ENCODE measurements around the gene ATP8A2.

Gene ATP8A2

DNA sequence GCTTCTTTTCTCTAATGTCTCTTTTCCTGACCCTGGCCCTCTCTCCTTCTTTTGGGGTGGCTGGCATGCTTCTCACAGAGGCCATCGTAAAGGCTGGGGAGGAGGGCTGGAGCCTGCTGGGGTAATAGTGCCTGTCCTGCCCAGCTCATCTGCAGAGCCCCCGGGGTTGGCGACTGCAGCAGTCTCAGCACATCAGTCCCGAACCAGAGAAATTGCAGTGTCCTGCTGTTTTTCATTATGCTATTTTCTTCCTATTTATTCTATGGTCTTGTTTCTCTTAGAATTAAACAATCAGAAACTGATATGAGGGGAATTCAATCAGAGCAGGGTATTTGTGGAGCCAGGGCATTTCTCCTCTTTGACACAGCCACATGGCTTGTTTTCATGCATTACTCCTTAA, 513.6 kb downstream of the ATP8A2 start:
- no peak for DNase-seq (ENCODE audit: low read depth)

DNA sequence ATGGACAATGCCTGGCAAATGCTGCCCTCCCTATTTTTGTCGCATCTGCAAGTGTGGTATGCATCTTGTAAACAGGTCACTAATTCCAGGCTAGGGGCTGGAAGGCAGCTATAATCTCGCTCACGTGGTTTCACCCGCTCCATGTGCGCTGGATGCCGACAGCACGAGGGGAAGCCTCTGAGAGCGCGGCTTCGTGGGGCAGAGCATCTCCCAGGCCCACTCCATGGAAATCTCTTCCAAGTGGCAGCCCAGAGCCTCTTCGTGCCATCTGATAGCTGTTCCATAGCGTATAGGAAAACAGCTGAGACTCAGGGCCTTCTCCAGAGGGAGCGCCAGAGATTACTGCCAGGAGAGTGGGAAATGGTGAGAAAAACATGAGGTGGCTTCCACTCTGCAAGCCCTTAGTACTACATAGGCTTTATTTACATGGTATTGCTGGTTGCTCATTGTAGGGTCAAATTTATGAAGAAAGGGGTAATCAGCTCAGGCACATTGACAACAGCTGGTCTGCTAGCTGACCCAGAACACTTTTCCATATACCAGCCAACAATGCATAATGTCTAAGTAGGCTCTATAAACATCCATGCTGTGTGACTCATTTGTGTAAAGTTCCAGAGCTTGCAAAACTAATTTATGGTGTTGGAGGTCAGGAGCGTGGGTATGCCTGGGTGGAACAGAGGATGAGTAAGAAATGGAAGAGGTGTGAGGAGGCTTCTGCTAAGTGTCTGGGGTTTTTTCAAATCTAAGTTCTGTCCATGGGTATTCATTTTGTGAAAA, 514.9 kb downstream of the ATP8A2 start:
- no peak for DNase-seq (ENCODE audit: low read depth)

DNA sequence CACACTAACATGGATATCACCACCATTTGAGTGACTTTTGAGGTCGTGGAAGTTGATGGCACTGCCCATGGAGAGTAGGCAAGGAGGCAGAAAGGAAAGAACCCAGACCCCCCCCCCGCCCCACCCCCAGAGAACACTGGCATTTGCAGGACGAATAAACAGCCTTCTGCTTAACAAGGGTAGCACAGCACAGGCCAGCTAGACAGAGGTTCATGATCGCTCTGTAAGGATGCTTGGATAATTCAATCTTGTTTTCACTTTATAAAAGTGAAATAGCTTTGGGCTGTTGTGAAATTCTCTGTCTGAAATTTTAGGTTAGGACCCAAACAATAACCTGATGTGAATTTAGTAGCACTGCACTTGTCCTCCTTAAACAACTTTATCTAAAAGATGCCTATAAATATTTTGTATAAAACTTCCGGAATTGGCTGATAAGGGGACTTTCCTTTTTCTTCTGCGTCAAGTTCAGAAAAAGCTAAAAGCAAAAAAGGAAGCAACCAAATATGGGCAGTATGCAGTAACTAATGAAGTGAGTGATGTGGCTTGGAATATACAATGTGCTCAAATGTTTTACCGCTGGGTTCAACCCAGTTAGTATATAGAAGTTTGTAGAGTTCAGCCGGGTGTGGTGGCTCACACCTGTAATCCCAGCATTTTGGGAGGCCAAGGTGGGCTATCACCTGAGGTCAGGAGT, 516.3 kb downstream of the ATP8A2 start:
- no peak for DNase-seq (ENCODE audit: low read depth)

DNA sequence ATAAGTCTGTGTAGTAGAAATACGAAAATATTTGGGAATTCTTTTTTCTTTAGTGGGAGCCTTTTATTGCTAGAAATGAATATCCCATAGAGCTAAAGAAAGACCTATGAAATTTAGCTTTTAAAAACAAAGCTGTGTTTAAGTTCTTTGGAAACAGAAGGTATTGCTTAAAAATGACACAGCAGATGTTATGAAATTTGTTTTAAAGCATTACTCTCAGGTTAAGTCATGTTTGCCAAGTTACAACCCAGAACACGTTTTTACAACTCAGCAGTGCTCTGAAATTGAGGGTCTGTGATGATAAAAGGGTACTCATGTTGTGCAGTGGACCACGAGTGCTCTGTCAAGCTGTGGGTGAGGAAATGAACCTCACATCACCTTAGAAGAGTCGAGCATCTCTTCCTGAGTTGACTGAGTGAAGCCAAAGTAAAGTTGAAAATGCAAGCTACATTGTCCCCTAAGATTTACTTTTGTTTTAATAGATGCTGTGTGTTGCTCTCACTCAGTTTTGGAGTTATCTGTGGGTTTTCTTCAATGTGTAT, 519.0 kb downstream of the ATP8A2 start:
- DNase-seq (ENCODE audit: low read depth): no peak

DNA sequence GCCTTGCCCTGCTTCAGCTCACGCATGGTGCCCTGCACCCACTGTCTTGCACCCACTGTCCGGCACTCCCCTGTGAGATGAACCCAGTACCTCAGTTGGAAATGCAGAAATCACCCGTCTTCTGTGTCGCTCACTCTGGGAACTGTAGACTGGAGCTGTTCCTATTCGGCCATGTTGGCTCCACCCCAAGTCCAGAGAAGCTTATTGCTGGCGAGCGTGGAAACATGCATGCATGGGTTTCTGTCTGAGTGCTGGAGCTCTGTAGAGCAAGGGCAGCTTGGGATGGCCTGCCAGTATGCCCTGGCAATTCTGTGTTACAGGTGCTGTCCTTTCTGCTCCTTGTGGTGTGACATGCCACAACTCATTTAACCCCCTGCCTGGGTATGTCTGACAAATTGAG, 527.2 kb downstream of the ATP8A2 start:
- DNase-seq (ENCODE audit: low read depth): no peak

DNA sequence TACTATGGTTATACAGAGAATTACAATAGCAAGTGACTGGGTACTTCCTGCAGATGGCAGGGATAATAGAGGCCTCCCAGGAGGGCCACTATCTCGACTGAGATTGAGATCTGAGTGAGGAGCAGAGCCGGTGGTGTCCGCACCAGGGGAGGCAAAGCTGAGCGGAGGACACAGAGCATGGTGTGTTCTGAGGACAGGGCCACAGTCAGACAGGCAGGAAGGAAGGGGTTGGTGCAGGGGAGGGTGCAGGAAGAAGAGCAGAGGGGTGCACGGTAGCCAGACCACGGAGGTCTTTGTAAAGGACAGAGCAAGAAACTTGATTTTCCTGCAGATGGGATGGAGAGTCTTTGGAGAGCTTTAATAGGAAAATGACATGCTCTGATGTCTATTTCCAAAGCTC, 527.7 kb downstream of the ATP8A2 start:
- no peak for DNase-seq (ENCODE audit: low read depth)

DNA sequence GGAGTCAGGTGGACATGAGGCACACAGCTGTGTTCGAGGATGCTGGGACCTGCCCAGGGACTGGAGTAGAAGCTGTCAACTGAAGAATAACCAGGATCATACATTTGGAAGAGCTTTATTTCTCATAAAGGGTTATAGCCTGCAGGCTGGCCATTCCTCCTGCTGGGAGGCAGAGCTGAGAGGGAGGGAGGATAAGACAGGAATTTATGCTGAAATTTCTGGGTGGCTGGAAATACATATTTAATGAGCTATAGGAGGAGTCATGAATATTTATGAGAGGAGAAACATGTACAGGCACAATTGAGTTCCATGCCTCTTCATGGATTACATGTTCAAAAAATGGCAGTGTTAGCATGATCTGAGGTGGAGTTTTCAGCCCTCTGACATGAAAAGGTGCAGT, 528.2 kb downstream of the ATP8A2 start:
- no peak for DNase-seq (ENCODE audit: low read depth)

DNA sequence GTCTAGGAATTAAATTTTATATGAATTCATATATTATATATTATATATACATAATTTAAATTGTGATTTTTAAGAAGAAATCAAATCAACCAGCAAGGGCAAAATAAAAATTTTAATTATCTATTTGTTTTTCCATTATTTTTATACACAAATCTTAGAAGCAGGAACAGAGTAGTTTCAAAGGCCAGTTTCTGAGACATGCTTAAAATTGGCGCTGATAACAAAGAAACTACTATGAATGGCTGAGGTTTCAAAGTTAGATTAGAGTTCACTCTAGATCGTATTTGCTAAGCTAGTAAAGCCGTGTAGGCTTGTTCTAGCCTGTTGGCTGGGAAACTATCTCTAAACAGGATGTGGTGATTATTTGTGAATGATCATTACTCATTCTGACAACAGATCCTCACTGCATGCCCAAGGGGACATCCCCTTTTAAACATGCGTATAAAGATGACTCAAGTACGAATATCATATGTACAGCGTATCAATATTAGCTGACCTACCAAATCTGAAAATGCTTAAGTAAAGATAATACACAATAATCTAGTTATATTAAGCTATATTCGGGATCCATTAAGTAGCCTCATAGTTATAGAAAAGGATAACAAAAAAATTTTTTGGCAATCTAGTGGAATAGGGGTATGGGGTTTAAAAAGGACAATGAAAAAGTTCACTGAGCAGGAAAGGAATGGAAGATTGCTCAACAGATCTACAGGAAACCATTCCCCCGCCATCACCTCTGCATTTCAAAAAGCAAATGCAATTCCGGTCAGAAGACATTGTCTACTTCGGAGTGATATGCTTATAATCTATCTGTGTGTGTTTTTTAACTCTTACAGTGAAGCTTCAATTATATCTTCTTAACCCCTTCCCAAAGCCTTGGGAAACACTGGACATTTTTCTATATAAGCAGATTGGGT, 529.9 kb downstream of the ATP8A2 start:
- DNase-seq (ENCODE audit: low read depth): no peak

DNA sequence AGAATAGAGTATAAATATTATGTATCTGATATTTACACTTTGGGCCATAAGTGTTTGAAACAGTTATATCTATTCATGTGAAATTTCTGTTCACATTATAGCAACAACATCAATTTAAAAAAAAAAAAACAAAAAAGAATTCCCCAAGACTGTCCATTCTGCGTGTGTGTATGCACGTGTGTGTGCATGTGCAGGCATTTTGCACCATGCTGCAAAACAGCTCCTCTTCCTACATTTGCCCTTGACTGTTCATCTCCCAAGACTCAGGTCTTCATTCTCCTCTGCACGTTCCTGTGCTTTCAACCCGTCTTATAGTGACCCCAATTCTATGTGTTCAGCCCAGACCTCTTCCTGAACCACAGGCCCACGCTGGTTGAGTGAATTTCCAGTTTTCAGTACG, 530.7 kb downstream of the ATP8A2 start:
- DNase-seq (ENCODE audit: low read depth): no peak

DNA sequence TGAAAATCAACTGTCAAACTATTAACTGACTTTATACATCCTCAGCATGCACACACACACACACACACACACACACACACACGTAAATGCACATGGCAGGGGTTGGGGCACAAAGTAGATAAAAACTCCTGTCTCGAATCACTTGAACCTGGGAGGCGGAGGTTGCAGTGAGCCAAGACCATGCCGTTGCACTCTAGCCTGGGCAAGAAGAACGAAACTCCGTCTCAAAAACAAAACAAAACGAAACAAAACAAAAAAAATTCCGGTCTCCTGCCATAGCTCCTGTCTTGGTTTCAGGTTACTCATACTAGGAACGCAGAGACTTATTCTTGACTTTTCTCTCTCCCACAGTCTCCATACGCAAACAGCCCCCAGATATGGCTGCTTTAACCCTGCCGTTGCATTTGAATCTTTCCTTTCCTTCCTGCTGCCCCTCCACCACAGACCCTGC, 531.1 kb downstream of the ATP8A2 start:
- DNase-seq (ENCODE audit: low read depth): no peak

DNA sequence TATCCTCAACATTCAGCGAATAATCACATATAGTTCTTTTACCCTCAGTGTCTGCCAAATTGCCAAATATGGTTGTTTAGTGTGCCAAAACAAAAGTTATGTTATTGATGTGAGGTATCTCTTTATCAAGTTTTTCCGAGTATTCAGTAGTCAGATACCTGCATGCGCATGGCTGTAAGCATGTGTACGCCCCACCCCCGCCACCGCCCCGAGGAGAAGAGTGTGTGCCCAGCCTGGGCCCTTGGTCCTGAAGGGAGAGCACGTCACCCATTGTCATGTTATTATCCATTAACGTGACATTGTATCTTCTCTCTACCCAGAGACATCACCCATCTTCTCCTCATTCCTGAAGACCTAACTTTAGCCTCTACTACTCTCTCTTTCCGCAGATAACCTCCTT, 533.1 kb downstream of the ATP8A2 start:
- no peak for DNase-seq (ENCODE audit: low read depth)

DNA sequence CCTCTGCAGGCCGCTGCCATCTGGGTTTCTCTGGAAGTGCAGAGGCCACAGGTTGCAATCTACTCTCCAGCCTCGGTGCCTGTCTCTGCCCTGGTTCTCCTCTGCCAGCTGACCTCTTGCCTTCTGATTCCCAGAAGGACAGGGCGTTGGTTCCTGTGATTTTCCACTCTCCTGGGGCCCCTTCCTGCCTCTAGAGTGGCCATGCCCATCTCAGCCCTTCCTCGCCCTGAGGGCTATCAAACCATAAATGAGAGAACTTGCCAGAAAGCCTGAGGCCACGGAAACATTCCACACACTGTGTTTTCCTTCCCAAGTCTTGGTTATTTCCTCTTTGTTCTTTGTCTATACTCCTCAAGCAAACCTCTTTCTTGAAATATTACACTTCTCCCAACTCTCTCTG, 533.8 kb downstream of the ATP8A2 start:
- no peak for DNase-seq (ENCODE audit: low read depth)

DNA sequence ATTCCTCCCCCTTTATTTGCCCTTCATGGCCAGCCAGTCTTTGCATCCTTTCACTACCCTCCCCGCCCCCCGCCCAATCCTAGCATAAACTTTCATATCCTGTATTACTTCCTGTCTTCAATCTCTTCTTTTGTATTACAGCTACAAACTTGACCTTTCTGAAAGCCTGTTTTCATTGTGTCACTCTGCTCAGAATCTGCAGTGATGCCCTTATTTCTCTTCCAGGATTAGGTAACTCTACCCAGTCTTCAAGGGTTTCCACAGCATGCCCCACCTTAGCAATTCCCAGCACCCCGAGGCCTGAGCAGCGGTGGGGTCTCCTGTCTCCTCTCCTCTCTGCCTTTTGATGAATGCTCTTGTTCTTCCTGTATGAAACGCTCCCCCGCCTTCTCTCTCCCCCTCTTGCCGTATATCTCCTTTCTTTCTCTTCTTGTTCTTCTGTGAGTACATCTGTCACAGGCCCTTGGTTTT, 534.5 kb downstream of the ATP8A2 start:
- no peak for DNase-seq (ENCODE audit: low read depth)

DNA sequence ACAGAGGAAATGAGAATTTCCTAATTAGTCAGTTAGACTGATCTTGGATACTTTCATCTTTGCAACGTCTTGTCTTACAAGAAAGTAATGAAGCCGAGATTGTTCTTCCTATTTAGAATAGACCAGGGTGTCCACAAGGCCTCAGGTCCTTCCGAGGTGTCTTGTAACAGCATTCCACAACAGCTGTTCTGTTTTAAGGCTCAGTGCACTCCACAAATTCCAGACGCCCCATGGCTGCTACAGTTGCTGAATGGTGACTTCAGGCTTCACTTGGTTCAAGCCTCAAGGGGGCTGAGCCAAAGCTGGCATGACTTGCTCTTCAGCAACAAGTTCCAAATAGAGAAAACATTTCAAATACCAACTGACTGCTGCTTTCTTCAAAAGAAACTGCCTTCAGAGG, 536.6 kb downstream of the ATP8A2 start:
- no peak for DNase-seq (ENCODE audit: low read depth)

DNA sequence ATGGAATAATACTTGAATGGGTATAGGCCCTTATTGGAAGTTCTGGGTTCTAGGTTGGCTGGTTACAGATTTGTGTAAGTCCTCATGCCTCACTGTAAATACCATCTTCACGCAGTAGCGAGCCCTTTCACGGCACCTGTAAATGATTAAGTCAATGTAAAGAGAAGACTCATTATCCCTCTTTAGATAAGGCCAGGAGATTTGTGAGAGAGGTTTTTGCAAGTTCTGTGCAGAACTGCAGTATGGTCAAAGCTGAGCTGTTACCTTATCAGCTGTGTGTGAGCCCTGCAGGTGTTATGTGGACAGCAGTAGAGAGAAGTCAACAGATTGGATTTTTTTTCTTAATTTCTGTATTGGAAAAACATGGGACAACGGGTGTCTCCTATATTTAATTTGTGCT, 538.5 kb downstream of the ATP8A2 start:
- DNase-seq (ENCODE audit: low read depth): no peak

DNA sequence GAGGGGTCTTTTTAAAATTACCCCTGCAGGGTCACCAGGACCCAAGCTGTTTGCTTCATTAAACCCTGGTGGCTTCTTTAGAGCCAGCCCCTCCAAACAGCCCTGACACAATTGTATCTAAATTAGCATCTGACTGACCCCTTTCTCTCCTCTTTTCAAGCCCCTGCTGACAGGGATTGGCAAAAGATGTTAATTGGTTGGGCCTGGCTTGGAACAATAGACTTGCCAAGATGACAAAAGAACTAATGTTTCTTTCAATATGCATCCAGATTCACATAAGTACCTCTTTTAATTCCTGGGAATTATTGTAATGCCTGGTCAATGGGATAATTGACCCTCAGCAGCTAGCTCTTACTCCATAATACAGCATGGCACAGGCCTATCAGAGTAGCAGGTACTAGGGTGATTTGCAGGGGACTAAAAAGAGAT, 539.2 kb downstream of the ATP8A2 start:
- DNase-seq (ENCODE audit: low read depth): no peak

DNA sequence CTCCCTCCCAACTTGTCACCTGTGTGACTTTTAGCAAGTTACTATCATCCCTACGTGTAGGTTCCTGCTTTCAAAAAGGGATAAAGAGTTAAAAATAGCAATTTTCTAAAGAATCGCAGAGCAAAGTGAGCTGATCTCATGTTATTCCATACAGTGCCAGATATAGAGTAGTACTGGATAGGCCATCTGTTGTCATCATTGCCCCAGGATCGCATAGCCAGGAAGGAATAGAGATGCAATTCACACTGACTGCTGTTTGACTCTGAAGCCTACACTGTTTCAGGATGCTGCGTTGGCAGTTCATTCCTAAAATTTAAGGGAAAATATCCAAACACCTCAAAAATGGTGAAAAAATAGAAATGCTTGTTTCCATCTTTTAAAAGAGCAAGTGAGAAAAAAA, 541.2 kb downstream of the ATP8A2 start:
- DNase-seq (ENCODE audit: low read depth): no peak

DNA sequence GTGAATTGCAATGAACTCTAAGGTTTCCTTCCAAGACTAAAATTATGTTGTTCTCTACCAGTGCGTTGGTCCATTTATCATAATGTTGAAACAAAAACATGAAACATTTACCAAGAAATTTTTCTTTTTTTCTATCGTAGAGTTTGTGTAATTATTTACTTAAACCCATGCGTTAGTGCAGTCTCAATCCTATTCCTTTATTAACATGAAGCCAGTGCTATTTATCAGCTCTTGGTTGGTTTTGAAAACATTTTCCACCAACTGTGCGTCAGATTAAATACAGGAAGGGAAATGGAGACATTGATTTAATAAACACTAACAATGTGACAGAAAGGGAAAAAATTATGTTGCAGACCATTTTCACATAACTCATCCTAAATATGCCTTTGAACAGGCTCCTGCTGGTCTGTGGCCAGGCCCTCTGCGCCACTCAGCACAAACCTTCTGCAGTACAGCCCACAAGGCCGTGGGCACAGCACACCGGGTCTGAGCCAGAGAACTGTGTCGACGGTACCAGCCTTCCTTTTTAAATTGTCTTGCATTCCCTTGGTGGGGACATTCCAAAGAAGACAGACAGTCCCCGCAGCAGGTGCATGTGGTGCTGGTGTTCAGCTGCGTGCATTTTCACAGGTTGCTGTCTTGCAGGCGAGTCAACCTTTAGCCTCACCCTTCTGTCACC, 544.2 kb downstream of the ATP8A2 start:
- no peak for DNase-seq (ENCODE audit: low read depth)

DNA sequence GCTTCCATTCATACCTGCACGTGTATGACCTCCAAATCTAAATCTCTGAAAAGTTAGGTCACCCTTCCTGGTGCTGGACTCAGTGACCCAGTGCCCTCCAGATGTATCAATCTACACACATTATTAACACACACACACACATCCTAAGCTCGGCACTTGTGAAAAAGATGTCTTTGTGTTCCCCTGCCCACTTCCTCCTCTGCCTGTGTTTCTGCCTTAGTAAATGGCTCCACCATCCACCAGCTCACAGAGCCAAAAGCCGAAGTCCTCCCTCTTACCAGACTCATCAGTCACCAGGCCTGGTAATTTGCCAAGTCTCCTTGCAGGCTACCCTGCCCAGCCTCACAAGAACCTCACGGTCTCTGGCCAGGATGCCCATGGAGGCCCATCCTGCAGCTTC, 548.5 kb downstream of the ATP8A2 start:
- no peak for DNase-seq (ENCODE audit: low read depth)

DNA sequence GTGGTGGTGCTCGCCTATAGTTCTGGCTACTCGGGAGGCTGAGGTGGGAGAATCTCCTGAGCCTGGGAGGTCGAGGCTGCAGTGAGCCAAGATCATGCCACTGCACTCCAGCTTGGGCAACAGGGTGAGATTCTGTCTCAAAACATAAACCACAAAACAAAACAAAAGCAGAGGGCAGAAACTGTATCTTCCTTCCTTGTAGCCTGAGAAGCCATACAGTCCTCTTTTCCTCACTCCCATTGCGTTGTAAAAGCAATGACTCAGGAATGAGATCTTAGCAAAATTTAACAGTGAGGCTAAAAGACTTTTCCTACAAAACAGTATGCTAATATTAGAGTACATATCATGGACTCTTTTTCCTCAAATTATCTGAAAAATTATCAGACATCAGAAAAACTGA, 549.2 kb downstream of the ATP8A2 start:
- no peak for DNase-seq (ENCODE audit: low read depth)

DNA sequence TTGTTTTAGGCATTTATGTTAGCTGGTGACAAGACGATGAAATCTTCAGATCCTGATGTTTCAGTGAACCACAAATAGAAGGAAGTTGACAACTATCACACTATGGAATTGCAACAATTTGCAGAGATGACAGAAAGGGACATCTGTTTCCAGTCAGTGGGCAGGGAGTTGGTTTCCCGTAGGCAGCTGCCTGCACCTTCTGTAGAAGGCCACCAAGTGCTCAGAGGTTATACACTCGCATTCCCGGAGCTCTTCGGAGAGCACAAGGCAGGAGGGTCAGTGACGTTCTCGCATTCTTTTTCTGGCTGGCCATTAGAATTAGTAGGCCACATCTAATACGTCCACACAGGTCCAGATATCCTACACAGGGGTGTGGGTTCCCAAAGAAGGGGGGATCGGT, 550.6 kb downstream of the ATP8A2 start:
- DNase-seq (ENCODE audit: low read depth): no peak

All from GM04504 (cell line).